KMS-11 (cell line): Measurements from ENCODE around the gene PCDHGA8.
"Not testable (repeated sequence)": the region's sequence is repeated elsewhere in the genome, so short reads cannot be mapped to it uniquely, and the experiment has no call there.

ENCODE experiments used
- H2AFZ ChIP-seq: fragments of 200-600 bp; sonication (generic); 2 replicates; pipeline ENCODE4 v1.6.1; 2016; ENCODE audit warnings: antibody characterized with exemption, mixed run types, low read depth
- H3K27ac ChIP-seq: fragments of 200-600 bp; sonication (generic); 2 replicates; pipeline ENCODE4 v1.6.1; 2016; ENCODE audit warnings: mild to moderate bottlenecking, mixed run types
- H3K27me3 ChIP-seq: fragments of 200-600 bp; sonication (generic); 2 replicates; pipeline ENCODE4 v1.6.1; 2017; ENCODE audit warnings: mild to moderate bottlenecking, low read depth, mixed run types, moderate library complexity; ENCODE audit not compliant: insufficient read depth
- H3K36me3 ChIP-seq: fragments of 200-600 bp; sonication (generic); 2 replicates; pipeline ENCODE4 v1.6.1; 2017; ENCODE audit warnings: mild to moderate bottlenecking, mixed run types; ENCODE audit not compliant: insufficient read depth
- H3K4me1 ChIP-seq: fragments of 200-600 bp; sonication (generic); 2 replicates; pipeline ENCODE4 v1.6.1; 2016; ENCODE audit warnings: mild to moderate bottlenecking, low read depth, mixed run types; ENCODE audit not compliant: poor library complexity, severe bottlenecking
- H3K4me2 ChIP-seq: fragments of 200-600 bp; sonication (generic); 2 replicates; pipeline ENCODE4 v1.7.0; 2016; ENCODE audit warnings: mild to moderate bottlenecking, mixed run types
- H3K4me3 ChIP-seq: fragments of 200-600 bp; sonication (generic); IDR thresholded peaks from 2 replicates; pipeline ENCODE4 v1.6.1; 2017; ENCODE audit warnings: low read depth, low read length, mixed read lengths; ENCODE audit not compliant: insufficient read depth
- H3K79me2 ChIP-seq: fragments of 200-600 bp; sonication (generic); 2 replicates; pipeline ENCODE4 v1.6.1; 2016; ENCODE audit warnings: low read depth, mixed run types; ENCODE audit not compliant: insufficient read depth
- H3K9ac ChIP-seq: fragments of 200-600 bp; sonication (generic); 2 replicates; pipeline ENCODE4 v1.6.1; 2016; ENCODE audit warnings: mild to moderate bottlenecking, mixed run types
- H4K20me1 ChIP-seq: fragments of 200-600 bp; sonication (generic); 2 replicates; pipeline ENCODE4 v1.6.1; 2016; ENCODE audit warnings: mild to moderate bottlenecking, mixed run types; ENCODE audit not compliant: insufficient read depth
- CTCF ChIP-seq: fragments of 200-600 bp; sonication (generic); conservative IDR thresholded peaks from 2 replicates; pipeline ENCODE4 v1.6.1; 2017; ENCODE audit warnings: low read depth, mild to moderate bottlenecking, antibody characterized with exemption, low read length, moderate library complexity, mixed read lengths

The PCDHGA8 gene

GRCh38 chr5:141388661-141389060 is 3.8 kb upstream of the PCDHGA8 start:
- H4K20me1 ChIP-seq, result no peaks in the 10 kb centered on the region
- H3K4me3 ChIP-seq, result no peak overlapping the region
- H3K36me3 ChIP-seq, result no peaks in the 10 kb centered on the region
- no peak for TF ChIP-seq CTCF
- H3K4me2 ChIP-seq, result no peak overlapping the region
- H3K9ac ChIP-seq, result no peak overlapping the region
- no peaks in the 10 kb centered on the region for H3K4me1 ChIP-seq
- no peaks in the 10 kb centered on the region for H3K27me3 ChIP-seq
- no peaks in the 10 kb centered on the region for H3K79me2 ChIP-seq
- no peak overlapping the region for H3K27ac ChIP-seq
- H2AFZ ChIP-seq, result no peak overlapping the region

GRCh38 chr5:141389153-141390042 is 3.0 kb upstream of the PCDHGA8 start:
- H2AFZ ChIP-seq, result no peak overlapping the region
- H3K79me2 ChIP-seq, result no peaks in the 10 kb centered on the region
- no peak overlapping the region for H3K4me3 ChIP-seq
- no peak overlapping the region for H3K27ac ChIP-seq
- H3K4me1 ChIP-seq, result no peaks in the 10 kb centered on the region
- H3K27me3 ChIP-seq, result no peaks in the 10 kb centered on the region
- no peak overlapping the region for H3K9ac ChIP-seq
- H3K4me2 ChIP-seq, result no peak overlapping the region
- H4K20me1 ChIP-seq, result no peaks in the 10 kb centered on the region
- no peak for TF ChIP-seq CTCF
- H3K36me3 ChIP-seq, result no peaks in the 10 kb centered on the region

DNA sequence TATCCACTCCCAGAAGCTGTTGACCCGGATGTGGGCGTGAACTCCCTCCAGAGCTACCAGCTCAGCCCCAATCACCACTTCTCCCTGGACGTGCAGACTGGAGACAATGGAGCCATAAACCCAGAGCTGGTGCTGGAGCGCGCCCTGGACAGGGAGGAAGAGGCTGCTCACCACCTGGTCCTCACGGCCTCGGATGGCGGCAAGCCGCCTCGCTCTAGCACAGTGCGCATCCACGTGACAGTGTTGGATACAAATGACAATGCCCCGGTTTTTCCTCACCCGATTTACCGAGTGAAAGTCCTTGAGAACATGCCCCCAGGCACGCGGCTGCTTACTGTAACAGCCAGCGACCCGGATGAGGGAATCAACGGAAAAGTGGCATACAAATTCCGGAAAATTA is 834 bp downstream of the PCDHGA8 start:
- Histone ChIP-seq H3K27me3 (no peaks in the 10 kb centered on the region), H3K4me1 (no peaks in the 10 kb centered on the region), H3K79me2 (no peaks in the 10 kb centered on the region), H3K9ac (no peak overlapping the region), H3K36me3 (no peaks in the 10 kb centered on the region), H3K27ac (no peak overlapping the region), H4K20me1 (no peaks in the 10 kb centered on the region), H2AFZ (no peak overlapping the region), H3K4me2 (no peak overlapping the region), H3K4me3 (no peak overlapping the region)
- no peak for TF ChIP-seq CTCF

DNA sequence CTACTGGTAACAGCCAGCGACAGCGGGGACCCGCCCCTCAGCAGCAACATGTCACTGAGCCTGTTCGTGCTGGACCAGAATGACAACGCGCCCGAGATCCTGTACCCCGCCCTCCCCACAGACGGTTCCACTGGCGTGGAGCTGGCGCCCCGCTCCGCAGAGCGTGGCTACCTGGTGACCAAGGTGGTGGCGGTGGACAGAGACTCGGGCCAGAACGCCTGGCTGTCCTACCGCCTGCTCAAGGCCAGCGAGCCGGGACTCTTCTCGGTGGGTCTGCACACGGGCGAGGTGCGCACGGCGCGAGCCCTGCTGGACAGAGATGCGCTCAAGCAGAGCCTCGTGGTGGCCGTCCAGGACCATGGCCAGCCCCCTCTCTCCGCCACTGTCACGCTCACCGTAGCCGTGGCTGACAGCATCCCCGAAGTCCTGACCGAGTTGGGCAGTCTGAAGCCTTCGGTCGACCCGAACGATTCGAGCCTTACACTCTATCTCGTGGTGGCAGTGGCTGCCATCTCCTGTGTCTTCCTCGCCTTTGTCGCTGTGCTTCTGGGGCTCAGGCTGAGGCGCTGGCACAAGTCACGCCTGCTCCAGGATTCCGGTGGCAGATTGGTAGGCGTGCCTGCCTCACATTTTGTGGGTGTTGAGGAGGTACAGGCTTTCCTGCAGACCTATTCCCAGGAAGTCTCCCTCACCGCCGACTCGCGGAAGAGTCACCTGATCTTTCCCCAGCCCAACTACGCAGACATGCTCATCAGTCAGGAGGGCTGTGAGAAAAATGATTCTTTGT is 2.2 kb downstream of the PCDHGA8 start:
- H3K4me2 ChIP-seq, H3K36me3 ChIP-seq, H3K9ac ChIP-seq, H3K27me3 ChIP-seq, H3K4me3 ChIP-seq, H4K20me1 ChIP-seq, H2AFZ ChIP-seq, H3K27ac ChIP-seq, H3K4me1 ChIP-seq, H3K79me2 ChIP-seq: not testable (repeated sequence)
